Measurements from ENCODE around the gene XRCC5.

GRCh38 chr2:216103213-216103612, 5.9 kb upstream of the XRCC5 start:
- TF ChIP-seq TAF1 (IDR thresholded peaks at IDR 0.05; ENCODE audit: borderline replicate concordance, insufficient read depth, low read length) (no peak), POLR2AphosphoS5 (IDR thresholded peaks at IDR 0.05; ENCODE audit: low read depth, low read length) (no peak), REST (IDR thresholded peaks at IDR 0.05; ENCODE audit: insufficient read depth in 1 of 2, low read depth in 2 of 2, low read length in 2 of 2) (no peak)

Data from PFSK-1 (cell line).